Prostate gland (tissue), 2 donors: Measurements from ENCODE around the gene MAP4K1.

Experiments
- CTCF ChIP-seq, 4 experiments: fragments of 200-600 bp in 2 of 4; fragments of 450-650 bp in 2 of 4; sonication (generic) in 2 of 4; IDR thresholded peaks; 1 replicate in 3 of 4; 2 replicates in 1 of 4; pipeline ENCODE4 v1.5.1; 2016 to 2019; ENCODE audit warnings: antibody characterized with exemption in 4 of 4, mild to moderate bottlenecking in 2 of 4, moderate library complexity in 2 of 4
- POLR2A ChIP-seq: fragments of 450-650 bp; IDR thresholded peaks from one replicate; pipeline ENCODE4 v1.6.1; 2016; ENCODE audit warnings: antibody characterized with exemption, mild to moderate bottlenecking
- POLR2AphosphoS5 ChIP-seq: sonication (generic); formaldehyde crosslinking; IDR thresholded peaks from one replicate; pipeline ENCODE4 v1.6.1; 2017; ENCODE audit warnings: antibody characterized with exemption

GRCh38 chr19:38629568-38629967, 11.8 kb upstream of the MAP4K1 start:
- TF ChIP-seq CTCF (IDR thresholded peaks at IDR 0.05) (no peak), POLR2A (no peak), POLR2AphosphoS5 (no peak)
